ENCODE measurements around the gene PAGR1.

Gene PAGR1

GRCh38 chr16:29854520-29855100, 38.7 kb downstream of the PAGR1 start:
- Histone ChIP-seq H3K36me3 (ENCODE audit: control insufficient read depth, insufficient read depth, low read length) (no peaks in the 10 kb centered on the region), H3K4me1 (ENCODE audit: control insufficient read depth, insufficient read depth, low read length) (no peaks in the 10 kb centered on the region), H3K27ac (ENCODE audit: insufficient read depth, low read depth, low read length, poor library complexity, severe bottlenecking) (no peak overlapping the region), H3K4me3 (ENCODE audit: insufficient read depth, low read depth, low read length) (no peak overlapping the region), H3K9me3 (ENCODE audit: control insufficient read depth, low read length) (no peaks in the 10 kb centered on the region), H3K27me3 (ENCODE audit: control insufficient read depth, insufficient read depth, low read length, poor library complexity, severe bottlenecking) (no peaks in the 10 kb centered on the region)
- WGBS, 2 experiments: 89 to 93% methylated on average over 5 of the region's 5 CpGs

GRCh38 chr16:29857133-29857760, 41.3 kb downstream of the PAGR1 start:
- H3K9me3 ChIP-seq (ENCODE audit: control insufficient read depth, low read length): no peaks in the 10 kb centered on the region
- H3K27me3 ChIP-seq (ENCODE audit: control insufficient read depth, insufficient read depth, low read length, poor library complexity, severe bottlenecking): no peaks in the 10 kb centered on the region
- WGBS, 2 experiments: 92 to 94% methylated on average over 7 of the region's 7 CpGs
- H3K4me3 ChIP-seq (ENCODE audit: insufficient read depth, low read depth, low read length): no peak overlapping the region
- H3K36me3 ChIP-seq (ENCODE audit: control insufficient read depth, insufficient read depth, low read length): peaks cover 8% of the 10 kb centered on the region
- H3K4me1 ChIP-seq (ENCODE audit: control insufficient read depth, insufficient read depth, low read length): no peaks in the 10 kb centered on the region
- H3K27ac ChIP-seq (ENCODE audit: insufficient read depth, low read depth, low read length, poor library complexity, severe bottlenecking): no peak overlapping the region

- 94 to 95% methylated on average over 10 of the region's 10 CpGs for WGBS, 2 experiments
- H3K27ac ChIP-seq (ENCODE audit: insufficient read depth, low read depth, low read length, poor library complexity, severe bottlenecking): no peak overlapping the region
- H3K36me3 ChIP-seq (ENCODE audit: control insufficient read depth, insufficient read depth, low read length): peaks cover 8% of the 10 kb centered on the region
- H3K9me3 ChIP-seq (ENCODE audit: control insufficient read depth, low read length): no peaks in the 10 kb centered on the region
- H3K27me3 ChIP-seq (ENCODE audit: control insufficient read depth, insufficient read depth, low read length, poor library complexity, severe bottlenecking): no peaks in the 10 kb centered on the region
- no peaks in the 10 kb centered on the region for H3K4me1 ChIP-seq (ENCODE audit: control insufficient read depth, insufficient read depth, low read length)
- no peak overlapping the region for H3K4me3 ChIP-seq (ENCODE audit: insufficient read depth, low read depth, low read length)
These were observed 42.3 kb downstream of the PAGR1 start for GRCh38 chr16:29858149-29858849.

- Histone ChIP-seq H3K4me3 (ENCODE audit: insufficient read depth, low read depth, low read length) (no peak overlapping the region), H3K4me1 (ENCODE audit: control insufficient read depth, insufficient read depth, low read length) (no peaks in the 10 kb centered on the region), H3K27me3 (ENCODE audit: control insufficient read depth, insufficient read depth, low read length, poor library complexity, severe bottlenecking) (no peaks in the 10 kb centered on the region), H3K9me3 (ENCODE audit: control insufficient read depth, low read length) (no peaks in the 10 kb centered on the region), H3K27ac (ENCODE audit: insufficient read depth, low read depth, low read length, poor library complexity, severe bottlenecking) (no peak overlapping the region), H3K36me3 (ENCODE audit: control insufficient read depth, insufficient read depth, low read length) (peaks cover 8% of the 10 kb centered on the region)
- 96% methylated on average over 19 of the region's 19 CpGs for WGBS, 2 experiments
These were observed 43.0 kb downstream of the PAGR1 start for GRCh38 chr16:29858974-29859373.

- Histone ChIP-seq H3K27me3 (ENCODE audit: control insufficient read depth, insufficient read depth, low read length, poor library complexity, severe bottlenecking) (no peaks in the 10 kb centered on the region), H3K4me3 (ENCODE audit: insufficient read depth, low read depth, low read length) (no peak overlapping the region), H3K4me1 (ENCODE audit: control insufficient read depth, insufficient read depth, low read length) (no peaks in the 10 kb centered on the region), H3K9me3 (ENCODE audit: control insufficient read depth, low read length) (no peaks in the 10 kb centered on the region), H3K36me3 (ENCODE audit: control insufficient read depth, insufficient read depth, low read length) (peaks cover 8% of the 10 kb centered on the region), H3K27ac (ENCODE audit: insufficient read depth, low read depth, low read length, poor library complexity, severe bottlenecking) (no peak overlapping the region)
- 95 to 96% methylated on average over 9 of the region's 9 CpGs for WGBS, 2 experiments
These were observed 44.3 kb downstream of the PAGR1 start for GRCh38 chr16:29860218-29860617.

DNA sequence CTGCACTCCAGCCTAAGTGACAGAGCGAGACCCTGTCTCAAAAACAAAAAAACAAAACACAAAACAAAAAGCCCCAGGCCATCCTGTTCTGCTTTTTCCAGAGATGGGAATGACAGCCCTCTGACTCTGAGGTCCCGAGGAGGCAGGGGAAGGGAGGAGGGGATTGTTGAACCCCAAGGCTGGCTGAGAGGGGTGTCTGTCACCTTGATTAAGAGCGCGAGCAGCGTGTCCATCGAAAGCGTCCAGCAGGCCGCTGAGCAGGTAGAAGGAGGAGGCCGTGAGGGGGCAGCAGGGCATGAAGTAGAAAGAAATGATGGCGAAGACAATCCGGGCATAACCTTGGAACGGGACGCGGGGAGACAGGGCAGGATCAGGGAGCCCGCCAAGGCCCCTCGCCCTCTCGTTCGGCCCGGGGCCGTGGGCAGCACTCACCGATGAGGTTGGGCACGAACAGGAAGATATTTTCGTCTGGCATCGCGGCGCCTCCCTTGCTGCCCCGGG, 46.5 kb downstream of the PAGR1 start:
- H3K4me3 ChIP-seq (ENCODE audit: insufficient read depth, low read depth, low read length): peak overlapping the region; percentile 90
- no peaks in the 10 kb centered on the region for H3K9me3 ChIP-seq (ENCODE audit: control insufficient read depth, low read length)
- peak overlapping the region; percentile 98 for H3K27ac ChIP-seq (ENCODE audit: insufficient read depth, low read depth, low read length, poor library complexity, severe bottlenecking)
- no peaks in the 10 kb centered on the region for H3K27me3 ChIP-seq (ENCODE audit: control insufficient read depth, insufficient read depth, low read length, poor library complexity, severe bottlenecking)
- no peaks in the 10 kb centered on the region for H3K4me1 ChIP-seq (ENCODE audit: control insufficient read depth, insufficient read depth, low read length)
- 3% methylated on average over 27 of the region's 27 CpGs for WGBS, 2 experiments
- peaks cover 8% of the 10 kb centered on the region for H3K36me3 ChIP-seq (ENCODE audit: control insufficient read depth, insufficient read depth, low read length)

GRCh38 chr16:29862884-29863668, 47.1 kb downstream of the PAGR1 start, which contains the start of gene CDIPT:
Gene CDIPT, minus strand, starts transcription at chr16:29863226. Its CDS starts 369 bp downstream, at chr16:29862857.
- Histone ChIP-seq H3K27ac (ENCODE audit: insufficient read depth, low read depth, low read length, poor library complexity, severe bottlenecking) (peak within 1 kb of the TSS; percentile 98), H3K9me3 (ENCODE audit: control insufficient read depth, low read length) (no peaks in the 10 kb centered on the region), H3K4me1 (ENCODE audit: control insufficient read depth, insufficient read depth, low read length) (no peaks in the 10 kb centered on the region), H3K4me3 (ENCODE audit: insufficient read depth, low read depth, low read length) (peak within 1 kb of the TSS; percentile 90), H3K27me3 (ENCODE audit: control insufficient read depth, insufficient read depth, low read length, poor library complexity, severe bottlenecking) (no peaks in the 10 kb centered on the region), H3K36me3 (ENCODE audit: control insufficient read depth, insufficient read depth, low read length) (peaks cover 8% of the 10 kb centered on the region)
- 0% methylated on average over 56 to 57 of the region's 57 CpGs for WGBS, 2 experiments

DNA sequence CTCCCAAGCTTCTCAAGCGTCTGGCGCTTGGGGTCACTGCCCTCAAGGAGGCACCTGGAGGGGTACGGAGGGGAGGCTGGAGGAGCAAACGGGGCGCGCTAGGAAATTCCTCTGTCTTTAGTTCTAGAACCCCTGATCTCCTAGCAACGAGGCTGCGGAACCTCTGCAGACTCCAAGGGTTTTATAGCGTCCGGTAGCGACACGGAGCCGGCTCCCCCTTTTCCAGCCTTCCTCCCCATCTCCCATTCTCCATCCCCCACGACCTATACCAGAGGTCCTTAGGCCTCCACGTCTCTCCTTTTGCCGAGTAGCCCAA, 47.7 kb downstream of the PAGR1 start:
- Histone ChIP-seq H3K4me1 (ENCODE audit: control insufficient read depth, insufficient read depth, low read length) (no peaks in the 10 kb centered on the region), H3K4me3 (ENCODE audit: insufficient read depth, low read depth, low read length) (peak overlapping the region; percentile 16), H3K36me3 (ENCODE audit: control insufficient read depth, insufficient read depth, low read length) (peaks cover 8% of the 10 kb centered on the region), H3K9me3 (ENCODE audit: control insufficient read depth, low read length) (no peaks in the 10 kb centered on the region), H3K27ac (ENCODE audit: insufficient read depth, low read depth, low read length, poor library complexity, severe bottlenecking) (no peak overlapping the region), H3K27me3 (ENCODE audit: control insufficient read depth, insufficient read depth, low read length, poor library complexity, severe bottlenecking) (no peaks in the 10 kb centered on the region)
- 39 to 43% methylated on average over 16 of the region's 16 CpGs for whole genome bisulfite sequencing, 2 experiments

- Histone ChIP-seq H3K4me3 (ENCODE audit: insufficient read depth, low read depth, low read length) (no peak overlapping the region), H3K36me3 (ENCODE audit: control insufficient read depth, insufficient read depth, low read length) (peaks cover 8% of the 10 kb centered on the region), H3K9me3 (ENCODE audit: control insufficient read depth, low read length) (no peaks in the 10 kb centered on the region), H3K27me3 (ENCODE audit: control insufficient read depth, insufficient read depth, low read length, poor library complexity, severe bottlenecking) (no peaks in the 10 kb centered on the region), H3K4me1 (ENCODE audit: control insufficient read depth, insufficient read depth, low read length) (no peaks in the 10 kb centered on the region), H3K27ac (ENCODE audit: insufficient read depth, low read depth, low read length, poor library complexity, severe bottlenecking) (no peak overlapping the region)
- WGBS, 2 experiments: 92% methylated on average over 9 of the region's 9 CpGs
These were observed 48.3 kb downstream of the PAGR1 start for GRCh38 chr16:29864205-29864604.
